Keratinocyte (primary cell): ENCODE measurements around the gene OSCAR. TPM values are rescaled to one million over a fixed set of nuclear protein-coding genes. Genes with fewer than 3 reads are reported as not detected.

Source experiments
- DNase-seq: peaks from one replicate; pipeline ENCODE4 v3.0.0-alpha.2; 2011; ENCODE audit warnings: low read depth, missing footprints, low spot score
- FAIRE-seq: peaks from 2 replicates; lab custom pipeline; 2011; peaks lifted over from hg19 to GRCh38; lab: Jason Lieb, UNC
- H2AFZ ChIP-seq: 2 replicates; pipeline ENCODE4 v1.6.0; 2012; ENCODE audit warnings: low read length, control low read depth, inconsistent platforms; ENCODE audit not compliant: control insufficient read depth
- H3K27ac ChIP-seq: 2 replicates; pipeline ENCODE4 v1.5.1; 2011; ENCODE audit warnings: low read length; ENCODE audit not compliant: control insufficient read depth, insufficient read depth
- H3K27me3 ChIP-seq: 3 replicates; pipeline ENCODE4 v1.6.0; 2011; ENCODE audit warnings: low read length; ENCODE audit not compliant: control insufficient read depth, insufficient read depth; ENCODE audit errors: extremely low read depth
- H3K36me3 ChIP-seq, 2 experiments: 2 replicates in 1 of 2; 3 replicates in 1 of 2; pipeline ENCODE4 v1.5.1; 2011; ENCODE audit warnings: low read length in 2 of 2, mild to moderate bottlenecking in 1 of 2; ENCODE audit not compliant: control insufficient read depth in 2 of 2, insufficient read depth in 2 of 2; ENCODE audit errors: extremely low read depth in 1 of 2
- H3K4me1 ChIP-seq: 3 replicates; pipeline ENCODE4 v1.5.1; 2011; ENCODE audit warnings: low read length; ENCODE audit not compliant: control insufficient read depth, insufficient read depth; ENCODE audit errors: extremely low read depth
- H3K4me2 ChIP-seq: 3 replicates; pipeline ENCODE4 v1.6.0; 2011; ENCODE audit warnings: low read depth, low read length; ENCODE audit not compliant: control insufficient read depth, insufficient read depth; ENCODE audit errors: extremely low read depth
- H3K4me3 ChIP-seq, 3 experiments: fragments of 200-600 bp in 1 of 3; sonication (generic) in 1 of 3; 2 replicates in 2 of 3; 3 replicates in 1 of 3; pipeline ENCODE4 v1.5.1; 2011 to 2016; ENCODE audit warnings: low read length in 3 of 3, mild to moderate bottlenecking in 3 of 3, control low read depth in 2 of 3, inconsistent platforms in 1 of 3, low read depth in 1 of 3, mixed read lengths in 1 of 3, mixed run types in 1 of 3, moderate library complexity in 1 of 3; ENCODE audit not compliant: control insufficient read depth in 2 of 3, insufficient read depth in 2 of 3; ENCODE audit errors: extremely low read depth in 1 of 3
- H3K79me2 ChIP-seq: 2 replicates; pipeline ENCODE4 v1.6.0; 2012; ENCODE audit warnings: low read length; ENCODE audit not compliant: control insufficient read depth, insufficient read depth
- H3K9ac ChIP-seq: 3 replicates; pipeline ENCODE4 v1.6.0; 2011; ENCODE audit warnings: low read length; ENCODE audit not compliant: control insufficient read depth, insufficient read depth; ENCODE audit errors: extremely low read depth
- H3K9me1 ChIP-seq: 3 replicates; pipeline ENCODE4 v1.6.0; 2011; ENCODE audit warnings: low read length; ENCODE audit not compliant: control insufficient read depth, insufficient read depth; ENCODE audit errors: extremely low read depth
- H3K9me3 ChIP-seq: 2 replicates; pipeline ENCODE4 v1.5.1; 2012; ENCODE audit warnings: low read depth, low read length; ENCODE audit not compliant: control insufficient read depth
- H4K20me1 ChIP-seq: 3 replicates; pipeline ENCODE4 v1.6.0; 2011; ENCODE audit warnings: low read length; ENCODE audit not compliant: control insufficient read depth, insufficient read depth; ENCODE audit errors: extremely low read depth
- EZH2 ChIP-seq: IDR thresholded peaks from one replicate; pipeline ENCODE4 v1.6.1; 2012; ENCODE audit warnings: inconsistent platforms, mild to moderate bottlenecking, low read length, moderate library complexity
- dilution Hi-C: fragments of 300-500 bp; cut with MboI; formaldehyde crosslinking; loops from one replicate; pipeline ENCODE4 v1.7.0; 2020; ENCODE audit warnings: low sequenced_read_pairs; ENCODE audit not compliant: extremely low pct_ligation_motif_present
- polyA plus RNA-seq, 5 experiments: library from polyadenylated mRNA; depleted of rRNA in 3 of 5; stranded (reverse) in 3 of 5; stranded (forward) in 1 of 5; unstranded in 1 of 5; fragments of >200 nt; gene quantifications; 1 replicate in 1 of 5; 2 replicates in 3 of 5; 3 replicates in 1 of 5; pipeline versions ENCODE4 v1.2.1 to v1.2.3, GENCODE V29; 2011 to 2012; ENCODE audit warnings: missing spikeins in 2 of 5, low read depth in 1 of 5, low replicate concordance in 1 of 5
- TF ChIP-seq, protein P1 (sequence below), 3 experiments: IDR thresholded peaks in 1 of 3; conservative IDR thresholded peaks in 1 of 3; optimal IDR thresholded peaks in 1 of 3; 2 replicates in 2 of 3; 3 replicates in 1 of 3; pipeline versions ENCODE3 to v1.5.1; 2011; ENCODE audit warnings: low read length in 3 of 3, mild to moderate bottlenecking in 3 of 3, moderate library complexity in 2 of 3, control low read depth in 1 of 3, inconsistent platforms in 1 of 3; ENCODE audit not compliant: insufficient read depth in 2 of 3; ENCODE audit errors: extremely low read depth in 1 of 3

Gene OSCAR
- polyA plus RNA-seq, 1 donor (not counting 4 experiments of a cell fraction or from before 2014, with no cell fraction given) = 0.14 TPM

- DNase-seq (no peak), FAIRE-seq (no peak)
- H3K9me3 ChIP-seq = no peaks in the 10 kb centered on the region
- dilution Hi-C loops = no loop called here
- H4K20me1 ChIP-seq = peaks cover 3% of the 10 kb centered on the region
- no peak overlapping the region for H3K27ac ChIP-seq
- no peaks in the 10 kb centered on the region for H3K9me1 ChIP-seq
- no peak overlapping the region for H3K4me2 ChIP-seq
- peaks cover 4% of the 10 kb centered on the region for H3K4me1 ChIP-seq
- no peak for TF ChIP-seq EZH2
- TF ChIP-seq, protein P1, sequence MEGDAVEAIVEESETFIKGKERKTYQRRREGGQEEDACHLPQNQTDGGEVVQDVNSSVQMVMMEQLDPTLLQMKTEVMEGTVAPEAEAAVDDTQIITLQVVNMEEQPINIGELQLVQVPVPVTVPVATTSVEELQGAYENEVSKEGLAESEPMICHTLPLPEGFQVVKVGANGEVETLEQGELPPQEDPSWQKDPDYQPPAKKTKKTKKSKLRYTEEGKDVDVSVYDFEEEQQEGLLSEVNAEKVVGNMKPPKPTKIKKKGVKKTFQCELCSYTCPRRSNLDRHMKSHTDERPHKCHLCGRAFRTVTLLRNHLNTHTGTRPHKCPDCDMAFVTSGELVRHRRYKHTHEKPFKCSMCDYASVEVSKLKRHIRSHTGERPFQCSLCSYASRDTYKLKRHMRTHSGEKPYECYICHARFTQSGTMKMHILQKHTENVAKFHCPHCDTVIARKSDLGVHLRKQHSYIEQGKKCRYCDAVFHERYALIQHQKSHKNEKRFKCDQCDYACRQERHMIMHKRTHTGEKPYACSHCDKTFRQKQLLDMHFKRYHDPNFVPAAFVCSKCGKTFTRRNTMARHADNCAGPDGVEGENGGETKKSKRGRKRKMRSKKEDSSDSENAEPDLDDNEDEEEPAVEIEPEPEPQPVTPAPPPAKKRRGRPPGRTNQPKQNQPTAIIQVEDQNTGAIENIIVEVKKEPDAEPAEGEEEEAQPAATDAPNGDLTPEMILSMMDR (optimal IDR thresholded peaks at IDR 0.05 in 1 of 3, IDR thresholded peaks at IDR 0.05 in 1 of 3, conservative IDR thresholded peaks at IDR 0.05 in 1 of 3; ENCODE audit: extremely low read depth in 1 of 3, insufficient read depth in 2 of 3, low read length in 3 of 3) = no peak
- no peaks in the 10 kb centered on the region for H3K27me3 ChIP-seq
- no peak overlapping the region for H3K9ac ChIP-seq
- H3K79me2 ChIP-seq = peaks cover 18% of the 10 kb centered on the region
- H2AFZ ChIP-seq = no peak overlapping the region
- H3K4me3 ChIP-seq = no peak overlapping the region
- H3K36me3 ChIP-seq = peaks cover 13 to 21% of the 10 kb centered on the region in 2 experiments
Observed at GRCh38 chr19:54105796-54106195, 5.2 kb upstream of the OSCAR start.

DNA sequence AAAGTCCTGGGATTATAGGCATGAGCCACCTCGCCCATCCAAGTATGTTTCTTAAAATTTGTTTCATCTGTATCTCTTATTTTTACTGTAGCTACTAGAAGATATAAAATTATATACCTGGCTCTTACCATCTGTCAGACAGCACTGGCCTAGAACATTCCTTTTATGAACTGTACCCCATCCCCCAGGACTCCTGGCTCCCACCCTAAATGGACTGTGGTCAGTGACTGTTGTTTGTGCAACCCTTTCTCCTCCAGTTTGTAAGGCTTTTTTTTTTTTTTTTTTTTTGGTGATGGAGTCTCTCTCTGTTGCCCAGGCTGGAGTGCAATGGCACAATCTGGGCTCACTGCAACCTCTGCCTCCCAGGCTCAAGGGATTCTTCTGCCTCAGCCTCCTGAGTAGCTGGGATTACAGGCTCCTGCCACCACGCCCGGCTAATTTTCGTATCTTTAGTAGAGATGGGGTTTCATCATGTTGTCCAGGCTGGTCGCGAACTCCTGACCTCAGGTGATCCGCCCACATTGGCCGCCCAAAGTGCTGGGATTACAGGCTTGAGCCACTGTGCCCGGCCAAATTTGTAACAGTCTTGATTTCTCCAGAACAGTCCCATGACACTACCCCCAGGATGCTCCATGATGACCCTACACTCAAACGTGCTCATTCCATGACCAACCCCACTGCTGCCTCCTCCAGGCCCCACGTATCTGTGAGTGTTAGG, 4.6 kb upstream of the OSCAR start:
- no peak overlapping the region for H2AFZ ChIP-seq
- H3K36me3 ChIP-seq = peaks cover 10 to 18% of the 10 kb centered on the region in 2 experiments
- no peak overlapping the region for H3K27ac ChIP-seq
- dilution Hi-C loops = no loop called here
- TF ChIP-seq, protein P1 (optimal IDR thresholded peaks at IDR 0.05 in 1 of 3, IDR thresholded peaks at IDR 0.05 in 1 of 3, conservative IDR thresholded peaks at IDR 0.05 in 1 of 3; ENCODE audit: extremely low read depth in 1 of 3, insufficient read depth in 2 of 3, low read length in 3 of 3) = no peak
- TF ChIP-seq EZH2 = no peak
- no peak overlapping the region for H3K9ac ChIP-seq
- DNase-seq (no peak), FAIRE-seq (no peak)
- no peak overlapping the region for H3K4me3 ChIP-seq
- H3K9me3 ChIP-seq = no peaks in the 10 kb centered on the region
- H3K27me3 ChIP-seq = no peaks in the 10 kb centered on the region
- no peaks in the 10 kb centered on the region for H3K9me1 ChIP-seq
- H3K4me1 ChIP-seq = peaks cover 4% of the 10 kb centered on the region
- peaks cover 18% of the 10 kb centered on the region for H3K79me2 ChIP-seq
- no peak overlapping the region for H3K4me2 ChIP-seq
- H4K20me1 ChIP-seq = peaks cover 3% of the 10 kb centered on the region
